NCI-H526 (cell line): ENCODE data around the gene ARID4B.

Experiments
- DNase-seq, 2 experiments: peaks; one replicate each; lab custom pipeline; 2025; lab: John Stamatoyannopoulos, UW

ARID4B gene

DNA sequence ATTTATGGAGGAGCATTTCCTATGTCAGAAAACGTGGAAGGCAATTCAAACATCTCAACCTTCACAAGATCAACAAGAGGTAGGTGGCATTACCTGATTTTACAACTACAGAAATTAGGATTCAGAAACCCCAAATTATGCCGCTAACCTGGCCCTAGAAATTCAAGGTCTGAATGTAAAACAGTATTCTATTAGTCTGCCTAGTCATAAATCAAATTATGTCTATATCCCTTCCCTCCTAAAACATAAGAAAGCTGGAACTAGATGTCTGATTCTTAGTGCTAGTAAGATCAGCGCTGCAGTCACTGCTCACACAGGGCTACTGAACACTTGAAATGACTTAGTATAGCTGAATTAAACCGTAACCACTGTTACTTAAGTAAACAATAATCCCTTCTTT, 200.8 kb downstream of the ARID4B start:
- DNase-seq: no peak

DNA sequence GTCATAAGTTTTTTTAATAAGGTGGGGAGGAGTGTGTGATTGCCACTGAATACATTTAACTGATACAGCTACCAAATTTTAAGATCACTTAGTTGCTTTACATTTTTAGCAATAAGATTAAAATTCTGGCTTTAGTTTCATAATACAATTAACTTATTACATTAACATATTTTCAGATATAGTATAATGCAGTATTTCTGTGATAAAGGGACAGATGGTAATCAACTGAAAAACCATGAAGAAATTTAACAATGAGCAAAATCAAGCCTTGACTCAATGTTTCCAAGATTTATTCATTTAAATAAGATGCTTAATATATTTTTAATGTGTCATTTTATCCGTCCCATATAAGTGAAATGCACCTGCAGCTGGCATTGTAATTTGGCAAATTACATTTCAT, 203.3 kb downstream of the ARID4B start:
- DNase-seq: no peak

DNA sequence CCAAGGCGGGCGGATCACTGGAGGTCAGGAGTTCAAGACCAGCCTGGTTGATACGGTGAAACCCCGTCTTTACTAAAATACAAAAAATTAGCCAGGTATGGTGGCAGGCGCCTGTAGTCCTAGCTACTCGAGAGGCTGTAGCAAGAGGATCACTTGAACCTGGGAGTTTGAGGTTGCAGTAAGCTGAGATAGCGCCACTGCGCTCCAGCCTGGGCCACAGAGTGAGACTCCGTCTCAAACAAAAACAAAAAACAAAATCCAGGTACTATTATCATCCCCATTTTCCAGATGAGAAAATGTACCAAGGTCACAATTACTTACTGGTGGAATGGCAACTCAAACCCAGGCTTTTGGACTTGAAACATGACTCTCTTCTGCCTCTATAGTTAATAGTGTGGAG, 203.9 kb downstream of the ARID4B start:
- DNase-seq: no peak

- DNase-seq: no peak
These were observed 205.6 kb downstream of the ARID4B start for GRCh38 chr1:235122348-235122747.
